ENCODE measurements around the gene STK25.
"Not testable (repeated sequence)": the region's sequence is repeated elsewhere in the genome, so short reads cannot be mapped to it uniquely, and the experiment has no call there.

STK25 gene

DNA sequence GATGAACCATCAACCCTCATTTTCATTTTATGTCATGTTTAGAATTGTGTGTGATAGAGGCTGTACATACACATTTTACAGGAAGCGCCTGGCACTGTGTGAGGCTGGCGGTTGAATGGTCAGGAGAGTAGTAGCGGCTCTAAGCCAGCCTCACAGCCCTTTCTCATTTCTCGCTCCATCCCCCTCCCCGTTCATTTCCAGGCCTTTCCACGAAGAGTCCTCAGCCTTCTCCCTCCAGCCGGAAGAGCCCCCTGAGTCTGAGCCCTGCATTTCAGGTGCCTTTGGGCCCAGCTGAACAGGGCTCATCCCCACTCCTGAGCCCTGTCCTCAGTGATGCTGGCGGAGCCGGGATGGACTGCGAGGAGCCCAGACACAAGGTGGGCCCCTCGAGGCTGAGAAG lies 51.8 kb downstream of the STK25 start:
- H3F3A ChIP-seq (ENCODE audit: insufficient read depth, low read length) = no peaks in the 10 kb centered on the region
- TF ChIP-seq EZH2 (optimal IDR thresholded peaks at IDR 0.05; ENCODE audit: low read depth, low read length) = no peak
- TF ChIP-seq, protein P1, sequence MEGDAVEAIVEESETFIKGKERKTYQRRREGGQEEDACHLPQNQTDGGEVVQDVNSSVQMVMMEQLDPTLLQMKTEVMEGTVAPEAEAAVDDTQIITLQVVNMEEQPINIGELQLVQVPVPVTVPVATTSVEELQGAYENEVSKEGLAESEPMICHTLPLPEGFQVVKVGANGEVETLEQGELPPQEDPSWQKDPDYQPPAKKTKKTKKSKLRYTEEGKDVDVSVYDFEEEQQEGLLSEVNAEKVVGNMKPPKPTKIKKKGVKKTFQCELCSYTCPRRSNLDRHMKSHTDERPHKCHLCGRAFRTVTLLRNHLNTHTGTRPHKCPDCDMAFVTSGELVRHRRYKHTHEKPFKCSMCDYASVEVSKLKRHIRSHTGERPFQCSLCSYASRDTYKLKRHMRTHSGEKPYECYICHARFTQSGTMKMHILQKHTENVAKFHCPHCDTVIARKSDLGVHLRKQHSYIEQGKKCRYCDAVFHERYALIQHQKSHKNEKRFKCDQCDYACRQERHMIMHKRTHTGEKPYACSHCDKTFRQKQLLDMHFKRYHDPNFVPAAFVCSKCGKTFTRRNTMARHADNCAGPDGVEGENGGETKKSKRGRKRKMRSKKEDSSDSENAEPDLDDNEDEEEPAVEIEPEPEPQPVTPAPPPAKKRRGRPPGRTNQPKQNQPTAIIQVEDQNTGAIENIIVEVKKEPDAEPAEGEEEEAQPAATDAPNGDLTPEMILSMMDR (IDR thresholded peaks at IDR 0.05; ENCODE audit: low read length) = no peak
- TF ChIP-seq EZH2phosphoT487 (IDR thresholded peaks at IDR 0.05; ENCODE audit: low read length) = no peak
- H3K4me1 ChIP-seq (ENCODE audit: low read length) = no peaks in the 10 kb centered on the region
- no peak for DNase-seq
- H3K9me3 ChIP-seq (replicated peaks; ENCODE audit: insufficient read depth, low read length) = no peaks in the 10 kb centered on the region
- no peak overlapping the region for H3K4me2 ChIP-seq (ENCODE audit: low read depth, low read length)
- H4K20me1 ChIP-seq (ENCODE audit: insufficient read depth, low read length) = no peaks in the 10 kb centered on the region
- H3K36me3 ChIP-seq (replicated peaks; ENCODE audit: insufficient read depth, low read length) = no peaks in the 10 kb centered on the region
- no peak overlapping the region for H2AFZ ChIP-seq (ENCODE audit: low read length)
- no peaks in the 10 kb centered on the region for H3K9me2 ChIP-seq (replicated peaks; ENCODE audit: insufficient read depth, low read length)
- no peaks in the 10 kb centered on the region for H3K79me2 ChIP-seq (ENCODE audit: low read length)
- H3K4me3 ChIP-seq (ENCODE audit: low read length) = no peak overlapping the region
- H3K27me3 ChIP-seq (replicated peaks; ENCODE audit: insufficient read depth, low read length) = no peaks in the 10 kb centered on the region
- H3K27ac ChIP-seq (ENCODE audit: low read length) = no peak overlapping the region
- no peak overlapping the region for H3K9ac ChIP-seq (ENCODE audit: low read length)

DNA sequence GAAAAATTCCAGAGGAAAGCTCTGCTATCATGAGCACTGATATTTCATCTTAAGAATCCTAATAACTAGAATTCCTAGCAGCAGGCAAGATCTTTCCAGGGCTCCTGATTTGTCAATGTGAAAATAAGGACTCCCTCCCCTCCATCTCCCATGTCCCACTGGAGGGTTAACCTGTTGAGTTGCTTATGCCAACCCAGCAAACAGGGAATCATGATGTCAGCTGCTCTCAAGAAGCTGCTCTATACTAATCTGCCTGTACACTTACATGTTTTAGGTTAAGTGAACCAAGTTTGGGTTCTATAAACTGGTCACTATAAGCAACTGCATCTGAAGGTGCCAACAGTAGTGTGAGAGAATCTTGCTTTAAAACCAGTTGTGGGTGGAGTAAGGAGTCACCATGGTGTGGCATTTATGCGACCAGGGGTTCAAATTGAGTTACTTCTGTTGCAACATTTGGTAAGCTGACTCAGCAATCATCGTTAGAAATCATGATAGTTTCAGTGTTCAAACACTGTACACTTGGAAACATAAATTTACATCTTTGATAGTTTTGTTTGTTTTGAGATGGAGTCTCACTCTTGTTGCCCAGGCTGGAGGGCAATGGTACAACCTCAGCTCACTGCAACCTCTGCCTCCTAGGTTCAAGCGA lies 53.4 kb downstream of the STK25 start:
- no peaks in the 10 kb centered on the region for H3K79me2 ChIP-seq (ENCODE audit: low read length)
- no peaks in the 10 kb centered on the region for H3K9me3 ChIP-seq (replicated peaks; ENCODE audit: insufficient read depth, low read length)
- no peaks in the 10 kb centered on the region for H3K9me2 ChIP-seq (replicated peaks; ENCODE audit: insufficient read depth, low read length)
- H3K27me3 ChIP-seq (replicated peaks; ENCODE audit: insufficient read depth, low read length) = no peaks in the 10 kb centered on the region
- no peaks in the 10 kb centered on the region for H3F3A ChIP-seq (ENCODE audit: insufficient read depth, low read length)
- H3K36me3 ChIP-seq (replicated peaks; ENCODE audit: insufficient read depth, low read length) = no peaks in the 10 kb centered on the region
- H3K4me2 ChIP-seq (ENCODE audit: low read depth, low read length) = no peak overlapping the region
- no peak overlapping the region for H3K4me3 ChIP-seq (ENCODE audit: low read length)
- no peak overlapping the region for H2AFZ ChIP-seq (ENCODE audit: low read length)
- TF ChIP-seq, protein P1 (IDR thresholded peaks at IDR 0.05; ENCODE audit: low read length) = no peak
- TF ChIP-seq EZH2phosphoT487 (IDR thresholded peaks at IDR 0.05; ENCODE audit: low read length) = no peak
- TF ChIP-seq EZH2 (optimal IDR thresholded peaks at IDR 0.05; ENCODE audit: low read depth, low read length) = no peak
- H4K20me1 ChIP-seq (ENCODE audit: insufficient read depth, low read length) = no peaks in the 10 kb centered on the region
- H3K9ac ChIP-seq (ENCODE audit: low read length) = no peak overlapping the region
- H3K27ac ChIP-seq (ENCODE audit: low read length) = no peak overlapping the region
- DNase-seq = no peak
- H3K4me1 ChIP-seq (ENCODE audit: low read length) = no peaks in the 10 kb centered on the region

DNA sequence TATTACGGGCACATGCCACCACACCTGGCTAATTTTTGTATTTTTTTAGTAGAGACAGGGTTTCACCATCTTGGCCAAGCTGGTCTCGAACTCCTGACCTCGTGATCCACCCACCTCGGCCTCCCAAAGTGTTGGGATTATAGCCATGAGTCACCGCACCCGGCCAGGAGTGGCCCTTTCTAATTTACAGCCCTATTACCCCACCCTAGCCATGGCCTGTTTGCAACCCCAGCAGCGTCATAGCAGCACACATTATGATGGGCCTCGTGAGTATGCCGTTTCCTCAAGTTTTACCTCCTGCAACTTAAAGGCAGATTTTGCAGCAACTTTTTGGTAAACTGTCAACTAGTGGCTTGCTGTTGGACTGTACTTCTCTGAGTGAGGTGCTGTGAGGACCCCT lies 54.5 kb downstream of the STK25 start:
- not testable (repeated sequence) for H3K27me3 ChIP-seq (replicated peaks; ENCODE audit: insufficient read depth, low read length); H2AFZ ChIP-seq (ENCODE audit: low read length); H3K36me3 ChIP-seq (replicated peaks; ENCODE audit: insufficient read depth, low read length); H3K9me2 ChIP-seq (replicated peaks; ENCODE audit: insufficient read depth, low read length); H3K27ac ChIP-seq (ENCODE audit: low read length); H3K4me3 ChIP-seq (ENCODE audit: low read length); H3K79me2 ChIP-seq (ENCODE audit: low read length); H4K20me1 ChIP-seq (ENCODE audit: insufficient read depth, low read length); H3K4me2 ChIP-seq (ENCODE audit: low read depth, low read length); DNase-seq; H3F3A ChIP-seq (ENCODE audit: insufficient read depth, low read length); H3K4me1 ChIP-seq (ENCODE audit: low read length); H3K9ac ChIP-seq (ENCODE audit: low read length); H3K9me3 ChIP-seq (replicated peaks; ENCODE audit: insufficient read depth, low read length)

DNA sequence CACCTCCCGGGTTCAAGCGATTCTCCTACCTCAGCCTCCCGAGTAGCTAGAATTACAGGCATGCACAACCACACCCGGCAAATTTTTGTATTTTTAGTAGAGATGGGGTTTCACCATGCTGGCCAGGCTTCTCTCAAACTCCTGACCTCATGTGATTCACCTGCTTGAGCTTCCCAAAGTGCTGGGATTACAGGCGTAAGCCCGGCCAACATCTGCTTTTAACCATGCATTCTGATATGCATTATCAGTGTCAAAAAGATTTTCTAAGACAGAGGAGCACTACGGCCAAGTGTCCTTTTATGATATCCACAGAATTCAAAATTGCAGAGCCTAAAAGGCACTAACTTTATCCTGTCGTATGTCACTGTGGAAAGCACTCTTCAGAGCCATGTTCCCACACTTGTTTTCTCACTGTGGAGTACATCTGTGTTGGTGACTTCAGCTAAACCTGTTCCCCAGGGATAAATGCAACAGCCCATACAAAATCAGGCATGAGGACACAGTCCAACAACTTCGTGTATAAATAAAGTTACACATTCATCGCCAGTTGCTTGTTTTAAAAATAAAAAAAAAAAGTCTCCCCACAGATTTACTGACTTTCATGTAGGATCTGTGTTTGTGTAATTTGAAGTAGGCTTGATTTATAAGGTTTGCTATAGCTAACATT lies 56.4 kb downstream of the STK25 start:
- no peaks in the 10 kb centered on the region; the same call in 1 of the 2 replicates for H4K20me1 ChIP-seq (ENCODE audit: insufficient read depth, low read length)
- no peaks in the 10 kb centered on the region for H3F3A ChIP-seq (ENCODE audit: insufficient read depth, low read length)

DNA sequence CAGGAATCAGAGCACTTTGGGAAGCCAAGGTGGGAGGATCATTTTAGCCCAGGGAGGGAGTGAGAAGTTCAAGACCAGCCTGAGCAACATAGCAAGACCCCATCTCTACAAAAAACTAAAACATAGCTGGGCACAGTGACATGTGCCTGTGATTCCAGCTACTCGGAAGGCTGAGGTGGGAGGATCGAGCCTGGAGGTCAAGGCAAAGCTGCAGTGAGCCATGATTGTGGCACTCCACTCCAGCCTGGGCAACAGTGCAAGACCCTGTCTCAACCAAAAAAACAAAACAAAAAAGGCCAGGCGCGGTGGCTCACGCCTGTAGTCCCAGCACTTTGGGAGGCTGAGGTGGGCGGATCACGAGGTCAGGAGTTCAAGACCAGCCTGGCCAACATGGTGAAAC lies 58.3 kb downstream of the STK25 start:
- H3K27me3 ChIP-seq (replicated peaks; ENCODE audit: insufficient read depth, low read length); H4K20me1 ChIP-seq (ENCODE audit: insufficient read depth, low read length); H3K79me2 ChIP-seq (ENCODE audit: low read length); H3K9ac ChIP-seq (ENCODE audit: low read length); H3K4me3 ChIP-seq (ENCODE audit: low read length); H3K4me2 ChIP-seq (ENCODE audit: low read depth, low read length); H3K27ac ChIP-seq (ENCODE audit: low read length); H3K9me3 ChIP-seq (replicated peaks; ENCODE audit: insufficient read depth, low read length); DNase-seq; H3F3A ChIP-seq (ENCODE audit: insufficient read depth, low read length); H2AFZ ChIP-seq (ENCODE audit: low read length); H3K9me2 ChIP-seq (replicated peaks; ENCODE audit: insufficient read depth, low read length); H3K36me3 ChIP-seq (replicated peaks; ENCODE audit: insufficient read depth, low read length); H3K4me1 ChIP-seq (ENCODE audit: low read length): not testable (repeated sequence)

More for the DNA sequence above, 56.4 kb downstream of the STK25 start:
- no peaks in the 10 kb centered on the region for H3K27me3 ChIP-seq (replicated peaks; ENCODE audit: insufficient read depth, low read length)
- no peak overlapping the region for H3K27ac ChIP-seq (ENCODE audit: low read length)
- H3K4me3 ChIP-seq (ENCODE audit: low read length) = no peak overlapping the region
- no peaks in the 10 kb centered on the region for H3K9me2 ChIP-seq (replicated peaks; ENCODE audit: insufficient read depth, low read length)
- no peaks in the 10 kb centered on the region for H3K9me3 ChIP-seq (replicated peaks; ENCODE audit: insufficient read depth, low read length)
- DNase-seq = no peak
- TF ChIP-seq EZH2phosphoT487 (IDR thresholded peaks at IDR 0.05; ENCODE audit: low read length) (no peak), EZH2 (optimal IDR thresholded peaks at IDR 0.05; ENCODE audit: low read depth, low read length) (no peak)
- TF ChIP-seq, protein P1 (IDR thresholded peaks at IDR 0.05; ENCODE audit: low read length) = no peak
- no peak overlapping the region for H3K4me2 ChIP-seq (ENCODE audit: low read depth, low read length)
- no peaks in the 10 kb centered on the region for H3K36me3 ChIP-seq (replicated peaks; ENCODE audit: insufficient read depth, low read length)
- no peak overlapping the region for H3K9ac ChIP-seq (ENCODE audit: low read length)
- H3K4me1 ChIP-seq (ENCODE audit: low read length) = no peaks in the 10 kb centered on the region
- H3K79me2 ChIP-seq (ENCODE audit: low read length) = no peaks in the 10 kb centered on the region
- H2AFZ ChIP-seq (ENCODE audit: low read length) = no peak overlapping the region
